Activated T-cell treated with anti-CD3 and anti-CD28 coated beads, Interleukin-2, amount 50 U/mL, for 24 hours (primary cell): ENCODE measurements around the gene MTFR1L.

Experiments used
- DNase-seq: peaks from one replicate; pipeline ENCODE4 v3.0.0-alpha.2; 2020
- H3K27ac Mint-ChIP-seq: 2 replicates; pipeline ENCODE4 v1.8.0; 2020; ENCODE audit warnings: mild to moderate bottlenecking, mixed read lengths
- H3K27me3 Mint-ChIP-seq: 2 replicates; pipeline ENCODE4 v1.8.0; 2020; ENCODE audit warnings: mixed read lengths
- H3K36me3 Mint-ChIP-seq: 2 replicates; pipeline ENCODE4 v1.8.0; 2020; ENCODE audit warnings: low read depth, mixed read lengths
- H3K4me1 Mint-ChIP-seq: 2 replicates; pipeline ENCODE4 v1.8.0; 2020; ENCODE audit warnings: low read depth, mixed read lengths
- H3K4me3 Mint-ChIP-seq: 2 replicates; pipeline ENCODE4 v1.8.0; 2020; ENCODE audit warnings: mild to moderate bottlenecking, moderate library complexity, mixed read lengths
- H3K9me3 Mint-ChIP-seq: 2 replicates; pipeline ENCODE4 v1.8.0; 2020; ENCODE audit warnings: mixed read lengths

The MTFR1L gene

GRCh38 chr1:25819491-25820246 lies at the start of gene MTFR1L:
Gene MTFR1L (plus strand): TSS chr1:25819954. CDS start chr1:25823105, 3,151 bp downstream.
- Mint-ChIP-seq H3K4me1 (peaks cover 33% of the 10 kb centered on the region), H3K27ac (peak within 1 kb of the TSS; percentile 93), H3K9me3 (no peaks in the 10 kb centered on the region), H3K36me3 (peaks cover 20% of the 10 kb centered on the region), H3K27me3 (no peaks in the 10 kb centered on the region), H3K4me3 (peak within 1 kb of the TSS; percentile 84)
- DNase-seq = peak; percentile 95

- Mint-ChIP-seq H3K4me1 (peaks cover 80% of the 10 kb centered on the region), H3K36me3 (peaks cover 4% of the 10 kb centered on the region), H3K27me3 (no peaks in the 10 kb centered on the region), H3K27ac (peak overlapping the region; percentile 35), H3K4me3 (peak overlapping the region; percentile 21), H3K9me3 (no peaks in the 10 kb centered on the region)
- DNase-seq = no peak
Observed at GRCh38 chr1:25770541-25771220, 49.1 kb upstream of the MTFR1L start.

- Mint-ChIP-seq H3K27me3 (no peaks in the 10 kb centered on the region), H3K9me3 (no peaks in the 10 kb centered on the region), H3K4me1 (peaks cover 75% of the 10 kb centered on the region), H3K27ac (peak overlapping the region; percentile 35), H3K36me3 (peaks cover 4% of the 10 kb centered on the region), H3K4me3 (peak overlapping the region; percentile 21)
- DNase-seq = peak; percentile 60
Observed at GRCh38 chr1:25771221-25772114, 48.3 kb upstream of the MTFR1L start.

GRCh38 chr1:25772164-25772563 lies 47.6 kb upstream of the MTFR1L start:
- Mint-ChIP-seq H3K36me3 (peaks cover 4% of the 10 kb centered on the region), H3K27ac (no peak overlapping the region), H3K9me3 (no peaks in the 10 kb centered on the region), H3K4me1 (peaks cover 72% of the 10 kb centered on the region), H3K4me3 (no peak overlapping the region), H3K27me3 (no peaks in the 10 kb centered on the region)
- no peak for DNase-seq

- Mint-ChIP-seq H3K9me3 (no peaks in the 10 kb centered on the region), H3K27ac (no peak overlapping the region), H3K4me1 (peaks cover 69% of the 10 kb centered on the region), H3K4me3 (no peak overlapping the region), H3K27me3 (no peaks in the 10 kb centered on the region), H3K36me3 (peaks cover 4% of the 10 kb centered on the region)
- DNase-seq = no peak
Observed at GRCh38 chr1:25772692-25773245, 47.0 kb upstream of the MTFR1L start.

GRCh38 chr1:25773441-25774125 lies 46.2 kb upstream of the MTFR1L start:
- Mint-ChIP-seq H3K27me3 (no peaks in the 10 kb centered on the region), H3K9me3 (no peaks in the 10 kb centered on the region), H3K4me1 (peaks cover 75% of the 10 kb centered on the region), H3K27ac (no peak overlapping the region), H3K4me3 (no peak overlapping the region), H3K36me3 (peaks cover 7% of the 10 kb centered on the region)
- DNase-seq = no peak

GRCh38 chr1:25774206-25774803 lies 45.4 kb upstream of the MTFR1L start:
- no peaks in the 10 kb centered on the region for H3K9me3 Mint-ChIP-seq
- peak overlapping the region; percentile 58 for H3K4me3 Mint-ChIP-seq
- H3K4me1 Mint-ChIP-seq = peaks cover 72% of the 10 kb centered on the region

GRCh38 chr1:25774921-25775771 lies 44.6 kb upstream of the MTFR1L start:
- peaks cover 65% of the 10 kb centered on the region for H3K4me1 Mint-ChIP-seq
- H3K9me3 Mint-ChIP-seq = no peaks in the 10 kb centered on the region
- H3K27me3 Mint-ChIP-seq = no peaks in the 10 kb centered on the region
- peak overlapping the region; percentile 72 for H3K27ac Mint-ChIP-seq
- DNase-seq = peak; percentile 82
- H3K4me3 Mint-ChIP-seq = peak overlapping the region; percentile 58
- peaks cover 8% of the 10 kb centered on the region for H3K36me3 Mint-ChIP-seq

More at GRCh38 chr1:25774206-25774803, 45.4 kb upstream of the MTFR1L start:
- peaks cover 8% of the 10 kb centered on the region for H3K36me3 Mint-ChIP-seq
- no peaks in the 10 kb centered on the region for H3K27me3 Mint-ChIP-seq
- no peak for DNase-seq
- H3K27ac Mint-ChIP-seq = peak overlapping the region; percentile 72

- no peak for DNase-seq
- Mint-ChIP-seq H3K36me3 (peaks cover 12% of the 10 kb centered on the region), H3K27ac (no peak overlapping the region), H3K4me1 (peaks cover 23% of the 10 kb centered on the region), H3K9me3 (no peaks in the 10 kb centered on the region), H3K27me3 (no peaks in the 10 kb centered on the region), H3K4me3 (no peak overlapping the region)
Observed at GRCh38 chr1:25779388-25779787, 40.4 kb upstream of the MTFR1L start.

GRCh38 chr1:25779894-25780293 lies 39.9 kb upstream of the MTFR1L start:
- DNase-seq = no peak
- no peaks in the 10 kb centered on the region for H3K9me3 Mint-ChIP-seq
- H3K4me3 Mint-ChIP-seq = no peak overlapping the region
- H3K36me3 Mint-ChIP-seq = peaks cover 12% of the 10 kb centered on the region
- no peaks in the 10 kb centered on the region for H3K27me3 Mint-ChIP-seq
- peaks cover 18% of the 10 kb centered on the region for H3K4me1 Mint-ChIP-seq
- H3K27ac Mint-ChIP-seq = no peak overlapping the region

GRCh38 chr1:25780318-25781129 lies 39.2 kb upstream of the MTFR1L start:
- DNase-seq = no peak
- H3K4me1 Mint-ChIP-seq = peaks cover 12% of the 10 kb centered on the region
- no peak overlapping the region for H3K4me3 Mint-ChIP-seq
- no peaks in the 10 kb centered on the region for H3K9me3 Mint-ChIP-seq
- H3K27me3 Mint-ChIP-seq = no peaks in the 10 kb centered on the region
- peaks cover 12% of the 10 kb centered on the region for H3K36me3 Mint-ChIP-seq
- H3K27ac Mint-ChIP-seq = no peak overlapping the region

- H3K27ac Mint-ChIP-seq = no peak overlapping the region
- no peaks in the 10 kb centered on the region for H3K27me3 Mint-ChIP-seq
- peaks cover 12% of the 10 kb centered on the region for H3K36me3 Mint-ChIP-seq
- H3K4me1 Mint-ChIP-seq = peaks cover 9% of the 10 kb centered on the region
- no peak overlapping the region for H3K4me3 Mint-ChIP-seq
- no peak for DNase-seq
- H3K9me3 Mint-ChIP-seq = no peaks in the 10 kb centered on the region
Observed at GRCh38 chr1:25781130-25781433, 38.7 kb upstream of the MTFR1L start.
